Caco-2 (cell line): ENCODE measurements around the gene ZNF425. TPM values are rescaled to one million over a fixed set of nuclear protein-coding genes. Genes with fewer than 3 reads are reported as not detected.

Experiments used
- BruUV-seq: library from RNA; stranded (reverse); fragments of 400-500 nt; replicated peaks from 2 replicates; lab custom pipeline; 2021; lab: Mats Ljungman, UMichigan
- CTCF ChIA-PET: fragments of 300-600 bp; sonication (Branson Sonifier 250); formaldehyde crosslinking; loops from one replicate; lab custom pipeline; 2022; ENCODE audit warnings: antibody characterized with exemption; lab: Charles Lee
- POLR2A ChIA-PET: fragments of 300-600 bp; sonication (Branson Sonifier 250); formaldehyde crosslinking; loops from one replicate; lab custom pipeline; 2022; ENCODE audit warnings: antibody characterized with exemption; lab: Charles Lee
- DNase-seq, 2 experiments: peaks; one replicate each; pipeline versions ENCODE4 v3.0.0 to v3.0.0-alpha.2; 2020 to 2022
- H3K27me3 ChIP-seq: replicated peaks from 2 replicates; pipeline ENCODE4 v1.6.0; 2011; ENCODE audit warnings: low read length; ENCODE audit not compliant: control insufficient read depth, insufficient read depth
- H3K36me3 ChIP-seq: 2 replicates; pipeline ENCODE4 v1.5.1; 2011; ENCODE audit warnings: low read length; ENCODE audit not compliant: control insufficient read depth, insufficient read depth
- H3K4me1 ChIP-seq: fragments of 250-450 bp; sonication (Bioruptor Pico); 2 replicates; pipeline ENCODE4 v1.5.1; 2020; ENCODE audit warnings: mild to moderate bottlenecking
- H3K4me3 ChIP-seq: 2 replicates; pipeline ENCODE4 v1.5.1; 2011; ENCODE audit warnings: low read depth, mild to moderate bottlenecking, control low read depth, low read length
- H3K9me3 ChIP-seq: fragments of 250-450 bp; sonication (Bioruptor Pico); 2 replicates; pipeline ENCODE4 v1.5.1; 2020; ENCODE audit warnings: mild to moderate bottlenecking, moderate library complexity
- H3K27ac Mint-ChIP-seq: one replicate; pipeline ENCODE4 v1.8.0; 2022; ENCODE audit warnings: mixed read lengths; ENCODE audit not compliant: unreplicated experiment
- H3K27me3 Mint-ChIP-seq: one replicate; pipeline ENCODE4 v1.8.0; 2022; ENCODE audit warnings: mixed read lengths; ENCODE audit not compliant: insufficient read depth, unreplicated experiment
- H3K36me3 Mint-ChIP-seq: one replicate; pipeline ENCODE4 v1.8.0; 2022; ENCODE audit warnings: mild to moderate bottlenecking, mixed read lengths; ENCODE audit not compliant: insufficient read depth, unreplicated experiment
- H3K4me1 Mint-ChIP-seq: one replicate; pipeline ENCODE4 v1.8.0; 2022; ENCODE audit warnings: low read depth, mixed read lengths; ENCODE audit not compliant: unreplicated experiment
- H3K4me3 Mint-ChIP-seq: one replicate; pipeline ENCODE4 v1.8.0; 2022; ENCODE audit warnings: mild to moderate bottlenecking, moderate library complexity, mixed read lengths; ENCODE audit not compliant: unreplicated experiment
- H3K9me3 Mint-ChIP-seq: one replicate; pipeline ENCODE4 v1.8.0; 2022; ENCODE audit warnings: mixed read lengths; ENCODE audit not compliant: unreplicated experiment
- intact Hi-C: fragments of 100-400 bp; cut with micrococcal nuclease; formaldehyde crosslinking; loops from one replicate; pipeline ENCODE4 v1.10.0; 2022; ENCODE audit not compliant: unreplicated experiment
- total RNA-seq: library from RNA; stranded (reverse); gene quantifications from 2 replicates; pipeline ENCODE4 v1.2.3, GENCODE V29; 2022
- TF ChIP-seq, protein P1 (sequence below), 2 experiments: fragments of 200-600 bp in 1 of 2; IDR thresholded peaks; 1 replicate in 1 of 2; 2 replicates in 1 of 2; pipeline versions ENCODE4 v1.5.1 to v1.8.0; 2011 to 2022; ENCODE audit warnings: antibody characterized with exemption in 1 of 2, control low read depth in 1 of 2, inconsistent platforms in 1 of 2, low read depth in 1 of 2, low read length in 1 of 2, mild to moderate bottlenecking in 1 of 2, moderate library complexity in 1 of 2; ENCODE audit not compliant: insufficient read depth in 1 of 2, severe bottlenecking in 1 of 2, unreplicated experiment in 1 of 2

Gene ZNF425
- total RNA-seq, 1 experiment from 2014 or later, result 4.0 TPM

DNA sequence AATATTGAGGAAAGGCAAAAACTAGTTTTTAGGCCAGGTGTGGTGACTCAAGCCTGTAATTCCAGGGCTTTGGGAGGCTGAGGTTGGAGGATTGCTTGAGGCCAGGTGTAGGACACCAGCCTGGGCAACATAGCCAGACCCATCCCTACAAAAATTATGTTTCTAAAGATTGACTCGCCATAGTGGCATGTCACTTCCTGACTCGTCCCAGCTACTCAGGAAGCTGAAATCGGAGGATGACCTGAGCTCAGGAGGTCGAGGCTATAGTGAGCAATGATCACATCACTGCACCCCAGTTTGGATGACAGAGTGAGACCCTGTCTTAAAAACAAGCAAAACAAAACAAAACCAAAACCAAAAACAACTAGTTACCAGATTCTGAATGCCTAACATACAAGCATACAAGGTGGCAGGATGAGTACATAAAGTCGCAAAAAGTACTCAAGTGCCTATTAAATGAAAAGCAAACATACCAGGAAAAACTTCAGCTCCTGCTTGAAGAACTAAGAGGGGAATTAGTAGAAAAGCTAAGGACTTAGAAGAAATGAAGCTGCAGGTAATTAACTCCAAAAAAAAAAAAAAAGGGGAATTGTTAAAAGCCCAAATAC lies 35.2 kb upstream of the ZNF425 start:
- Mint-ChIP-seq H3K27ac (peak overlapping the region; percentile 40), H3K4me1 (no peaks in the 10 kb centered on the region), H3K4me3 (no peak overlapping the region), H3K9me3 (no peaks in the 10 kb centered on the region), H3K36me3 (peaks cover 66% of the 10 kb centered on the region), H3K27me3 (no peaks in the 10 kb centered on the region)
- ChIA-PET POLR2A (no interaction called here), CTCF (interaction anchor here (1.6 kb wide), 1 partner anchor 14 kb away, joined by 3 read pairs; the partner anchor contains the start of gene ZNF398)
- H3K4me1 ChIP-seq, result no peaks in the 10 kb centered on the region
- H3K27me3 ChIP-seq, result no peaks in the 10 kb centered on the region
- no peak overlapping the region for H3K4me3 ChIP-seq
- intact Hi-C loops, result no loop called here
- TF ChIP-seq, protein P1, sequence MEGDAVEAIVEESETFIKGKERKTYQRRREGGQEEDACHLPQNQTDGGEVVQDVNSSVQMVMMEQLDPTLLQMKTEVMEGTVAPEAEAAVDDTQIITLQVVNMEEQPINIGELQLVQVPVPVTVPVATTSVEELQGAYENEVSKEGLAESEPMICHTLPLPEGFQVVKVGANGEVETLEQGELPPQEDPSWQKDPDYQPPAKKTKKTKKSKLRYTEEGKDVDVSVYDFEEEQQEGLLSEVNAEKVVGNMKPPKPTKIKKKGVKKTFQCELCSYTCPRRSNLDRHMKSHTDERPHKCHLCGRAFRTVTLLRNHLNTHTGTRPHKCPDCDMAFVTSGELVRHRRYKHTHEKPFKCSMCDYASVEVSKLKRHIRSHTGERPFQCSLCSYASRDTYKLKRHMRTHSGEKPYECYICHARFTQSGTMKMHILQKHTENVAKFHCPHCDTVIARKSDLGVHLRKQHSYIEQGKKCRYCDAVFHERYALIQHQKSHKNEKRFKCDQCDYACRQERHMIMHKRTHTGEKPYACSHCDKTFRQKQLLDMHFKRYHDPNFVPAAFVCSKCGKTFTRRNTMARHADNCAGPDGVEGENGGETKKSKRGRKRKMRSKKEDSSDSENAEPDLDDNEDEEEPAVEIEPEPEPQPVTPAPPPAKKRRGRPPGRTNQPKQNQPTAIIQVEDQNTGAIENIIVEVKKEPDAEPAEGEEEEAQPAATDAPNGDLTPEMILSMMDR (IDR thresholded peaks at IDR 0.05; ENCODE audit: insufficient read depth in 1 of 2, low read depth in 1 of 2, low read length in 1 of 2, severe bottlenecking in 1 of 2, unreplicated experiment in 1 of 2), result no peak
- no peaks in the 10 kb centered on the region for H3K36me3 ChIP-seq
- BruUV-seq, result no TSS peak
- H3K9me3 ChIP-seq, result no peaks in the 10 kb centered on the region
- no peak for DNase-seq

DNA sequence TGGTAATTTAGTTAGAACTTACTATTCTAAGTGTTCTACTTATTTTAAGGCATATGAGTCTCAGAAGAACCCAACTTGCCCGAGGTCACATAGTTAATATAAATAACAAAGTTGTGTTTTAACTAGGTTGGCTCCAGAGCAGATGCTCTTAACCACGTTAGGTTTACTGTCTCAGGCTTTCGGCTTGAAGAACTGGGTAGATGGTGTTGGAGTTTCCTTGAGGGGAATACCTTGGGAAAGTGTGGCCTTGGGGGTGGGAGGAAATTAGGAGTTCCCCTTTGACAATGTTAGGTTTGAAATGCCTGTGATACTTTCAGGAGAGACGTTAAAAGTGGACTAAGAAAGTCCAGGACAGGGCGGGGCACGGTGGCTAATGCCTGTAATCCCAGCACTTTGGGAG lies 30.8 kb upstream of the ZNF425 start:
- Histone ChIP-seq H3K9me3 (no peaks in the 10 kb centered on the region), H3K27me3 (no peaks in the 10 kb centered on the region), H3K4me3 (no peak overlapping the region), H3K36me3 (peaks cover 3% of the 10 kb centered on the region), H3K4me1 (no peaks in the 10 kb centered on the region)
- Mint-ChIP-seq H3K36me3 (peaks cover 62% of the 10 kb centered on the region), H3K27ac (no peak overlapping the region), H3K9me3 (no peaks in the 10 kb centered on the region), H3K27me3 (no peaks in the 10 kb centered on the region), H3K4me1 (no peaks in the 10 kb centered on the region), H3K4me3 (no peak overlapping the region)
- no peak for DNase-seq
- intact Hi-C loops, result no loop called here
- CTCF ChIA-PET, result no interaction called here
- POLR2A ChIA-PET, result no interaction called here
- no TSS peak for BruUV-seq
- TF ChIP-seq, protein P1 (IDR thresholded peaks at IDR 0.05; ENCODE audit: insufficient read depth in 1 of 2, low read depth in 1 of 2, low read length in 1 of 2, severe bottlenecking in 1 of 2, unreplicated experiment in 1 of 2), result no peak

- no peaks in the 10 kb centered on the region for H3K9me3 ChIP-seq
- ChIA-PET CTCF (no interaction called here), POLR2A (no interaction called here)
- H3K36me3 Mint-ChIP-seq, result peaks cover 47% of the 10 kb centered on the region
- DNase-seq, result peak in 1 of 2 experiments; percentile 20
- no peak overlapping the region for H3K4me3 ChIP-seq
- H3K27me3 ChIP-seq, result no peaks in the 10 kb centered on the region
- H3K4me1 Mint-ChIP-seq, result peaks cover 13% of the 10 kb centered on the region
- H3K4me3 Mint-ChIP-seq, result no peak overlapping the region
- no peaks in the 10 kb centered on the region for H3K27me3 Mint-ChIP-seq
- intact Hi-C loops, result no loop called here
- peaks cover 3% of the 10 kb centered on the region for H3K36me3 ChIP-seq
- H3K9me3 Mint-ChIP-seq, result no peaks in the 10 kb centered on the region
- no TSS peak for BruUV-seq
- H3K27ac Mint-ChIP-seq, result no peak overlapping the region
- TF ChIP-seq, protein P1 (IDR thresholded peaks at IDR 0.05; ENCODE audit: insufficient read depth in 1 of 2, low read depth in 1 of 2, low read length in 1 of 2, severe bottlenecking in 1 of 2, unreplicated experiment in 1 of 2), result no peak
- no peaks in the 10 kb centered on the region for H3K4me1 ChIP-seq
Measured at GRCh38 chr7:149154056-149154455, 27.9 kb upstream of the ZNF425 start.
